GM18951 (cell line): ENCODE results near the gene TAS1R3.

ENCODE experiments used
- POLR2A ChIP-seq: IDR thresholded peaks from 4 replicates; pipeline ENCODE4 v1.6.1; 2011; ENCODE audit warnings: mild to moderate bottlenecking; ENCODE audit not compliant: insufficient read length, insufficient read depth; ENCODE audit errors: extremely low read depth
- in situ Hi-C: fragments of 300-500 bp; cut with MboI; formaldehyde crosslinking; loops from one replicate; pipeline ENCODE4 v1.12.0; 2022; ENCODE audit warnings: low sequenced_read_pairs, mixed read lengths, inconsistent platforms; ENCODE audit not compliant: unreplicated experiment

Gene TAS1R3

DNA sequence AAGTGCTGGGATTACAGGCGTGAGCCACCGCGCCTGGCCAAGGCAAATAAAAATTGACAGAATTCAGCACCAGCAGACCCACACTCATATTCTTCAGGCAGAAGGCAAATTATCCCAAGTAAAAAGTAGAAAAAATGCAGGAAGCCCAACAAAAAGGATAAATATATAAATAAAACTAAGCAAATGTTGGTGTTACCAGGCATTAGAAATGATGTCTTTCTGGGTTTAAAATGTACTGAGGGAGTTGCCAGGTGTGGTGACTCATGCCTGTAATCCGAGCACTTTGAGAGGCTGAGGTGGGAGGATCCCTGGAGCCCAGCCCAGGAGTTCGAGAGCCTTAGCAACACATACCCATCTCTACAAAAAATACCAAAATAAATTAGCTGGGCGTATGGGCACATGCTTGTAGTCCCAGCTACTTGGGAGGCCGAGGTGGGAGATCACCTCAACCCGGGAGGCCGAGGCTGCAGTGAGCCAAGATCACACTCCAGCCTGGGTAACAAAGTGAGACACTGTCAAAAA is 12.9 kb upstream of the TAS1R3 start:
- no peak for TF ChIP-seq POLR2A
- in situ Hi-C loops, result no loop called here

DNA sequence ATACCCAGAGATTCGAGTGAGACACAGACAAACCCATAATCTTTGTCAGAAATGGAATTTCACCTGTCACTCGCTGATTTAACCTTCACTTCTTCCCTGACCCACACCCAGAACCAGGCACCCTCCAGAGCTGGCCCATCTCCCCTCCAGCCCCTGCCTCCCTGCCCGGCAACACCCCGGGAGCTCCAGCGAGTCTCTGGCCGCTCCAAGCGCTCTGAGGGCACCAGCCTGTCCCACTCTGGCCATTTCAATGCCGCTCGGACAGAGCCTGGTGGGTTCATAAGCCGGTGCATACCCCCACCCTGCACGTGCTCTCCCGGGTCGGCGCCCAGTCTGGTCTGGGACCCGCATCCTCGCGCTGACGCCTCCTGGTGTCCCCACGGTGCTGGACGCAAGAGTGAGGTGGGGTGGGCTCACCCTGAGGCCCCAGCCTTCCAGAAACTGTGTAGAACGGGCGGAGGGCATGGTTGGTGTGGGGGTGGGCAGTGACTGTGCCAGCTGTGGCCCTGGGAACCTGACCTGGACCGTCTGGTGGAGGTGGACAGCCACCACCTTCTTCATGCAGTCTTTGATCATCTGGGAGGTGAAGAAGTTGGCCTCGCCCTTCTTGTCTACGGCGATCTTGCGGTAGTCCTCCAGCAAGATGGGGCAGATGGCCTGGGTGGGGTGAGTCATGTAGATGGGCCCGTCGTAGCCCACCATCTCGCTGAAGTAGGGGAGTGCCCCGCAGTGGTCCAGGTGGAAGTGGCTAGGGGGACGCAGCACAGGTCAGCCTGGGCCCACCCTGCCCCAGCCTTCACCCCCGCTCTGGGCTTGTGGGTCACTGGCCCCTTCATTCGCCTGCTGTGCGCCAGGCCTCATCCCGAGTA is 12.1 kb upstream of the TAS1R3 start:
- TF ChIP-seq POLR2A, result no peak
- in situ Hi-C loops, result no loop called here

DNA sequence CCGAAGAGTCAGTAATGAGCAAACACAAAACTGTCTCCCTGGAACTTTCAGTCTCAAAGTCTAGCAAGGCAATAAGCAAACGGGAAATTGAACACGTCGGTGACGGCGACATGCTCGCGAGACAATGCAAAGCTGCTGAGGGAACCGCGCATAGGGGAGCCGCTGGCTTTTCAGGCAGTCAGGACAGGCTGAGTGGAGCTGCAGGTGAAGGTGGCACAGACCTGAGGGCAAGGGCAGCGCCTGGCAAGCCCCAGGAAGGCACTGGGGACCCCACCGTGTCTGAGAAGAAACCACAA is 11.5 kb upstream of the TAS1R3 start:
- in situ Hi-C loops, result no loop called here
- TF ChIP-seq POLR2A, result no peak

DNA sequence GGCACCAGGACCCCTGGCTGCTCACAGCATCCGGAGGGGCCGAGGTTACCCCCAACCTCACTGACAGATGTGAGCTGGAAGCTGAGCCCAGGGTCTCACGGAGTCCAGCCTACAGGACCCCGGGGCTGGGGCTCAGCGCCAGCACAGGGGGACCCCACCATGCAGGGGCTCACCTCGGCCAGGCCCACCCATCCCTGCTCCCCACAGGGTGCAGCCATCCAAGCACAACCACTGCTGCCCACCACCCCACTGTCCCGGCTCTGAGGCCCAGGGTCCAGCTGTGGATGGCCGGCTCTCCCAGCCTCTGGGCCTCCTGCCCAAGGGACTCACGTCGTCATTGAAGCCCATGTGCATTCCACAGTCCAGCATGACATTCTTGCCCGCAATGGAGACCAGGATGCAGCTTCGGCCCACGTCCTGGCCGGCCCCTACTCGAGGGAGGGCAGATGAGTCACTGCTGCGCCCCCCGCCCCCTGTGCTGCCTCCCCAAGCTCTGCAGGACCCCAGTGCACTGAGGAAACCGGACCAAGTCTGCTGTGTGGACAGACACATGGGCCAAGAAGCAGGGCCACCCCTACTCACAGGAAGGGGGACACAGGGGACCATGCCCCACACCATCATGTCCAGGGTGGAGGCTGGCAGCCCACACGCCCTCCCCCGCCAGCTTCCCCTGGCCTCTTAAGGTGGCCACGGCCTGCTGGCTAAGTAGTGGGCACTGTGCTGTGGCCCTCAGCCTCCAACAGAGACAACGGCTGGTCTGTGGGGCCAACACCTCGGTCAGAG is 10.2 kb upstream of the TAS1R3 start:
- in situ Hi-C loops, result no loop called here
- TF ChIP-seq POLR2A, result no peak

DNA sequence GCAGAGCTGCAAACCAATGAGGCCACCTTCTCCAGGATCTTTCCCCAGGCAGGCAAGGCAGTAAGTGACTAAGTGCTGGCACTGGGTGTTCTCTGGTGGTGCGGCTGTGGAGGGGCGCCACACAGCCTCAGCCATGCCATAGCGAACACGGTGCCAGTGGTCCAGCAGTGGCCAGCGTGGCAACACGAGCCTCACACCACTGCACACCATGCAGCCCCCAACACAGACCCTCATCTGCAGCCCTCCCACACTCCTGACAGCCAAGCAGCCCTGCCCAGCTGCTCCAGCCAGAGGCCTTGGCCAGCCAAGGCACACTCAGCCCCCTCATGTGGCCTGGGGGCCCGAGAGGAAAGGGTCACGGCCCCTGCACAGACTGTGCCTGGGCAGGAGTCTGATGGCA is 9.6 kb upstream of the TAS1R3 start:
- no peak for TF ChIP-seq POLR2A
- in situ Hi-C loops, result no loop called here

DNA sequence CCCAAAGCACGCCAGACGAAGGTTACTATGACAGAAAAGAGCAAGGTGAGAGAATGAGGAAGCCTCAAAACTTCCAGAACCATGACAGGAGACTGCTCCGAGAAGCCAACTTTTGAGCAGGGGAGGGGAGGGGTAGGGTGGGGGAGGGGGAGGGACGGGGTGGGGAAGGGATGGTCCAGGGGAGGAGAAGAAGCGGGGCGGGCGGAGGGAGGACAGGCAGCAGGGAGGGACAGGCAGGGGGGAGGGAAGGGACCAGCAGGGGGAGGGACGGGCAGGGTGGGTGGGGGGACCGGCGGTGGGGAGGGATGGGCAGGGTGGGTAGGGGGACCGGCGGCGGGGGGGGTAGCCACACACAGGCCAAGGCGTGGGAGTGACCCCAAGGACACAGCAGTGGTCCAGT is 8.7 kb upstream of the TAS1R3 start:
- in situ Hi-C loops, result no loop called here
- no peak for TF ChIP-seq POLR2A

DNA sequence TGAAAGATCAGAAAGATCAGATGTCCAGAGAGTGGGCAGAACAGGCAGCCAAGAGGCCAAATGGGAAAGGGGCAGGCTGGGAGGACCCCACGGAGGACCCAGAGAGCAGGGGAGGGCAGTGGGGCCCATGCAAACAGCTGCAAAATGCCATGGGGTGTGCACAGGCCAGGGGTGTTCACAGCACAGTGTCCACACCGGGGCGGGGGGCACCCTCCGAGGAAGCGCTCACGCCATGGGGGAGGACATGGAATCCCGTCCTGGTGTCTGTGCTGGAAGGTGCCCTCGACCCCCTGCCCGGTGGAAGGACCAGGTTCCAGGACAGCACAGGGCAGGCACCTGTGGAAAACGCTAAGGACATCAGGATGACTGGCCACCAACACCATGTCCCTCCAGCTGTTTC is 8.1 kb upstream of the TAS1R3 start:
- in situ Hi-C loops, result no loop called here
- no peak for TF ChIP-seq POLR2A

DNA sequence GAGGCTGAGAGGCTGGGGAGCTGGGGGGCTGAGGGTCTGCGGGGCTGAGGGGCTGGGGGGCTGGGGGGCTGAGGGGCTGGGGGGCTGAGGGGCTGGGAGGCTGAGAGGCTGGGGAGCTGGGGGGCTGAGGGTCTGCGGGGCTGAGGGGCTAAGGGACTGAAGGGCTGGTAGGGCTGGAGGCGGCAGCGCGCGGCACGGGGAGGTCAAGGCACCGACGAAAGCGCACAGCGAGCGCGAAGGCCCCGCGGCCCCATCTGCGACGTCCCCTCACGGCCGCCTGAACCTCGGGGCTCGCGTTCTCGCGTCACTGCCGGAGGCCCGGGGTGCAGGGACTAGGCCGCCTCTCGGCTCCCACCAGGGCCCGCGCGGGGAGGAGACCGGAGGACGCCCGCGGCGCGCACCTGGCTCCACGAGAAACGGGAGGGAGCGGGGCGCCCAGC is 7.0 kb upstream of the TAS1R3 start:
- no peak for TF ChIP-seq POLR2A
- in situ Hi-C loops, result no loop called here

DNA sequence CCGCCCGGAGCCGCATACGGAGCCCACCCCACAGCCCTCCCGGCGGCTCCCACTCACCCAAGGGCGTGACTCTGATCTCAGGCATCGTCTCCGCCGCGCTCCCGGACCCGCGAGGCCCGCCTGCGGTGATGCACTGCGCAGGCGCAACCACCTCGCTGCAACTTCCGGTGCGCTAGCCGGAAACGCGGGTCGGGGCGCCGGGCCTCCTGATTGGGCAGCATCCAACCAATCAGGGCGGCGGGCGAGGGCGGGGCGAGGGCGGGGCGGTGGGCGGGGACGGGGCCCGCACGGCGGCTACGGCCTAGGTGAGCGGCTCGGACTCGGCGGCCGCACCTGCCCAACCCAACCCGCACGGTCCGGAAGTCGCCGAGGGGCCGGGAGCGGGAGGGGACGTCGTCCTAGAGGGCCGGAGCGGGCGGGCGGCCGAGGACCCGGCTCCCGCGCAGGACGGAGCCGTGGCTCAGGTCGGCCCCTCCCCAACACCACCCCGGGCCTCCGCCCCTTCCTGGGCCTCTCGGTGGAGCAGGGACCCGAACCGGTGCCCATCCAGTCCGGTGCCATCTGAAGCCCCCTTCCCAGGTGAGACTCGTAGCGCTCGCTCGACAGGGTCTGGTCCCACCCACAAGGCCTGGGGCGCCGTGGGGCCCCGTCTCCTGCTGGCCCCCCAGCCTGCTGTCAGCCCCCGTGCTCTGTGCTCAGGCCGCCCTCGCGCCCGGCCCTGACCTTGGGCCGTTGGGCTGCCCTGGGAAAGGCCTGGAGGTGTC is 6.4 kb upstream of the TAS1R3 start, which contains the start of the genes CPTP and INTS11:
Gene CPTP (plus strand): TSS at position 279 of the 764 bp plus-strand sequence. CDS start 2,109 bp downstream, outside the sequence.
Gene INTS11 (minus strand): TSS at position 137 of the 764 bp plus-strand sequence. CDS start 52 bp downstream, at position 85.
- in situ Hi-C loops, result no loop called here
- TF ChIP-seq POLR2A, result peak; percentile 88

DNA sequence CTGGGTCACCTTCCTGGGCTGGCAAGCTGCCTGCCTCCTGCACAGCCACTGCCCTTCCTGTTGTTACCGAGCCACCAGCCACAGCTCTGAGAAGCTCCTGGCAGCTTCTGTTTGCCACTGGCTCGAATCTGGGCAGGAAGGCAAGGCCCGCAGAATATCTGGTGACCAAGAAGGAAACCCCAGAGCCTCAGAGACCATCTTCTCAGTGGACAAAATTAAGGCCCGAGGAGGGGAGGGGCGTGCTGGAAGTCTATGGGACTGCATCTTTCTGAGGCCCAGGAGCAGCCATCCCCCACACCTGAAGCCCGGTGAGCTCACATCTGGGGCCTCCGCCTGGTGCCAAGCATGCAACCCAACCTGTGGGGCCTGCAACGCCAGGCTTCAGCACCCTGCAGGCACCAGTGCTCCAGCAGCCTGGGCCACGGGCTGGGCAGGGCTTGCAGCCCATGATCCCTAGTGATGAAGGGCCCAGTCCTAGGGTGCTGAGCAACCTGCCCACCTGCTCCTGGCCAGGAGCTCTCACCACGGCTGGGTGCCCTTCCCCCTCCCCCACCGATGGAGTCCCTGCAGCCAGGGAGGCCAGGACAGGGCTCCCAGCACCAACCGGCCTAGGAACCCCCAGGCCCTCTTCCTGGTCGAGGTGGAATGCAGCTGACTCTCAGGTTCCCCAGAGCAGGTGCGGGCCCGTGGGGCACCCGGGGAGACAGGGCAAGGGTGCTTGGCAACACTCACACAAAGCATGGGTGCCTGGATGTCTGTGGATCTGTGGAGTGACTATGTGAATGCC is 5.6 kb upstream of the TAS1R3 start:
- in situ Hi-C loops, result no loop called here
- no peak for TF ChIP-seq POLR2A

DNA sequence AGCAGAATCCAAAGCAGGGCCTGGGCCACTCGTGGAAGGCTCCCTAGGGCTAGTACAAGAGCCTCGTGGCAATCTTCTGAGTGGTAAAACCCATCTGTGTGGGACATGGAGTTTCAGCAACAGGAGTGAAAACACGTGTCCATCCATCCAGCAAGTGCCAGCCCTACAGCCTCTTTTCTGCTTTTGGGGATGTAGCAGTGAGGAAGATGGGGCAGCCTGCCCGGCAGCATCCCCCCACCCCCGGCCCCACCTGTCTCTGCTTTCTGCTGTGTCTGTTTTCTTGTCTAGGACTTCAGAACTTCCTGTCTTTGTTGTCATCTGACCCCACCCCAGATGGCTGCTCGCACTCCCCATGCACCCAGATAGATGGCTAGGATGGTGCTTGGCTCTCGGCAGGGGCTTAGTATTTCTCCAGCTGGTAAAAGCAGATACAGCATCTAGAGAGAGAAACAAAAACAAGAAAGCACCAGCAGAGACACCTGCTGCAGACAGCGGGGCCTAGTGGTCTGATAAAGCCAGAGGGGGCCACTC is 4.9 kb upstream of the TAS1R3 start:
- in situ Hi-C loops, result no loop called here
- no peak for TF ChIP-seq POLR2A

DNA sequence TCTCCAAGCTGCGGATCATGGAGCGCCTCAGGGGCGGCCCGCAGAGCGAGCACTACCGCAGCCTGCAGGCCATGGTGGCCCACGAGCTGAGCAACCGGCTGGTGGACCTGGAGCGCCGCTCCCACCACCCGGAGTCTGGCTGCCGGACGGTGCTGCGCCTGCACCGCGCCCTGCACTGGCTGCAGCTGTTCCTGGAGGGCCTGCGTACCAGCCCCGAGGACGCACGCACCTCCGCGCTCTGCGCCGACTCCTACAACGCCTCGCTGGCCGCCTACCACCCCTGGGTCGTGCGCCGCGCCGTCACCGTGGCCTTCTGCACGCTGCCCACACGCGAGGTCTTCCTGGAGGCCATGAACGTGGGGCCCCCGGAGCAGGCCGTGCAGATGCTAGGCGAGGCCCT is 3.8 kb upstream of the TAS1R3 start:
- in situ Hi-C loops, result no loop called here
- no peak for TF ChIP-seq POLR2A
